ENCODE results near the gene TPP1. TPM values are rescaled to one million over a fixed set of nuclear protein-coding genes. Genes with fewer than 3 reads are reported as not detected.

TPP1 gene
- total and polyA plus RNA-seq, 2 experiments from 2014 or later = 68.4 to 185 TPM

- Histone ChIP-seq H3K9me3 (ENCODE audit: low read depth) (no peaks in the 10 kb centered on the region), H3K79me2 (peaks cover 15% of the 10 kb centered on the region), H2AFZ (no peak overlapping the region), H3K4me3 (no peak overlapping the region), H3K9me2 (replicated peaks; ENCODE audit: insufficient read depth) (no peaks in the 10 kb centered on the region), H4K20me1 (ENCODE audit: insufficient read depth, poor library complexity, severe bottlenecking) (no peaks in the 10 kb centered on the region), H3K27ac (no peak overlapping the region), H3K27me3 (no peaks in the 10 kb centered on the region), H3K4me2 (no peak overlapping the region), H3K4me1 (ENCODE audit: insufficient read depth) (peaks cover 12% of the 10 kb centered on the region), H3K36me3 (replicated peaks; ENCODE audit: insufficient read depth, low read depth) (no peaks in the 10 kb centered on the region)
- no peak for DNase-seq (ENCODE audit: low spot score)
- TF ChIP-seq, protein P1, sequence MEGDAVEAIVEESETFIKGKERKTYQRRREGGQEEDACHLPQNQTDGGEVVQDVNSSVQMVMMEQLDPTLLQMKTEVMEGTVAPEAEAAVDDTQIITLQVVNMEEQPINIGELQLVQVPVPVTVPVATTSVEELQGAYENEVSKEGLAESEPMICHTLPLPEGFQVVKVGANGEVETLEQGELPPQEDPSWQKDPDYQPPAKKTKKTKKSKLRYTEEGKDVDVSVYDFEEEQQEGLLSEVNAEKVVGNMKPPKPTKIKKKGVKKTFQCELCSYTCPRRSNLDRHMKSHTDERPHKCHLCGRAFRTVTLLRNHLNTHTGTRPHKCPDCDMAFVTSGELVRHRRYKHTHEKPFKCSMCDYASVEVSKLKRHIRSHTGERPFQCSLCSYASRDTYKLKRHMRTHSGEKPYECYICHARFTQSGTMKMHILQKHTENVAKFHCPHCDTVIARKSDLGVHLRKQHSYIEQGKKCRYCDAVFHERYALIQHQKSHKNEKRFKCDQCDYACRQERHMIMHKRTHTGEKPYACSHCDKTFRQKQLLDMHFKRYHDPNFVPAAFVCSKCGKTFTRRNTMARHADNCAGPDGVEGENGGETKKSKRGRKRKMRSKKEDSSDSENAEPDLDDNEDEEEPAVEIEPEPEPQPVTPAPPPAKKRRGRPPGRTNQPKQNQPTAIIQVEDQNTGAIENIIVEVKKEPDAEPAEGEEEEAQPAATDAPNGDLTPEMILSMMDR (IDR thresholded peaks at IDR 0.05; ENCODE audit: poor library complexity) = no peak
- TF ChIP-seq EZH2phosphoT487 (IDR thresholded peaks at IDR 0.05; ENCODE audit: low read depth, severe bottlenecking, unreplicated experiment) (no peak), EZH2 (IDR thresholded peaks at IDR 0.05; ENCODE audit: borderline replicate concordance) (no peak)
- WGBS (ENCODE audit: low lambda C conversion rate, missing lambda C conversion rate) = 92% methylated on average over 13 of the region's 16 CpGs
Observed at GRCh38 chr11:6621711-6622211, 2.5 kb upstream of the TPP1 start.

DNA sequence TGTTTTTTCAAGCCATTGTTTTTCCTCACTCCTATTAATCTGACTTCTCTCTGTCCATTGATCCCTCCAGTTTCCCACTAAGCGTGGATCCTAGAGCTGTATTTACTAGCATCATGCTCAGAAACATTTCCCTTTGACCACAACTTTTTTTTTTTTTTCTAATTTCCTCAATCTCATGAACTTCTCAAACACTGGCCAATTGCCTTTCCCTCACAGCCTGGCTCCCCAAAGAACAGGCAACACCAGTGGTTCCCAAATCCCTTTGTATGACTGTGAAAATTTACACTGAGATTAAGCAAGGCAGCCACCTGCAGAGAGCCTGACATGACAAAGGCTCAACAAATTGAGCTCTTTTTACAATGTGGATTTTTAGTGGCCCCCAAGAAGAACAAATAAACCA, 1.4 kb upstream of the TPP1 start:
- Histone ChIP-seq H3K4me1 (ENCODE audit: insufficient read depth) (peaks cover 12% of the 10 kb centered on the region), H3K27me3 (no peaks in the 10 kb centered on the region), H3K9me3 (ENCODE audit: low read depth) (no peaks in the 10 kb centered on the region), H3K4me3 (no peak overlapping the region), H3K4me2 (no peak overlapping the region), H3K36me3 (replicated peaks; ENCODE audit: insufficient read depth, low read depth) (no peaks in the 10 kb centered on the region), H4K20me1 (ENCODE audit: insufficient read depth, poor library complexity, severe bottlenecking) (no peaks in the 10 kb centered on the region), H3K79me2 (peaks cover 15% of the 10 kb centered on the region), H3K9me2 (replicated peaks; ENCODE audit: insufficient read depth) (no peaks in the 10 kb centered on the region), H3K27ac (no peak overlapping the region), H2AFZ (no peak overlapping the region)
- no peak for DNase-seq (ENCODE audit: low spot score)
- WGBS (ENCODE audit: low lambda C conversion rate, missing lambda C conversion rate) = 91% methylated on average over 1 of the region's 1 CpG
- TF ChIP-seq EZH2phosphoT487 (IDR thresholded peaks at IDR 0.05; ENCODE audit: low read depth, severe bottlenecking, unreplicated experiment) (no peak), EZH2 (IDR thresholded peaks at IDR 0.05; ENCODE audit: borderline replicate concordance) (no peak)
- TF ChIP-seq, protein P1 (IDR thresholded peaks at IDR 0.05; ENCODE audit: poor library complexity) = no peak

DNA sequence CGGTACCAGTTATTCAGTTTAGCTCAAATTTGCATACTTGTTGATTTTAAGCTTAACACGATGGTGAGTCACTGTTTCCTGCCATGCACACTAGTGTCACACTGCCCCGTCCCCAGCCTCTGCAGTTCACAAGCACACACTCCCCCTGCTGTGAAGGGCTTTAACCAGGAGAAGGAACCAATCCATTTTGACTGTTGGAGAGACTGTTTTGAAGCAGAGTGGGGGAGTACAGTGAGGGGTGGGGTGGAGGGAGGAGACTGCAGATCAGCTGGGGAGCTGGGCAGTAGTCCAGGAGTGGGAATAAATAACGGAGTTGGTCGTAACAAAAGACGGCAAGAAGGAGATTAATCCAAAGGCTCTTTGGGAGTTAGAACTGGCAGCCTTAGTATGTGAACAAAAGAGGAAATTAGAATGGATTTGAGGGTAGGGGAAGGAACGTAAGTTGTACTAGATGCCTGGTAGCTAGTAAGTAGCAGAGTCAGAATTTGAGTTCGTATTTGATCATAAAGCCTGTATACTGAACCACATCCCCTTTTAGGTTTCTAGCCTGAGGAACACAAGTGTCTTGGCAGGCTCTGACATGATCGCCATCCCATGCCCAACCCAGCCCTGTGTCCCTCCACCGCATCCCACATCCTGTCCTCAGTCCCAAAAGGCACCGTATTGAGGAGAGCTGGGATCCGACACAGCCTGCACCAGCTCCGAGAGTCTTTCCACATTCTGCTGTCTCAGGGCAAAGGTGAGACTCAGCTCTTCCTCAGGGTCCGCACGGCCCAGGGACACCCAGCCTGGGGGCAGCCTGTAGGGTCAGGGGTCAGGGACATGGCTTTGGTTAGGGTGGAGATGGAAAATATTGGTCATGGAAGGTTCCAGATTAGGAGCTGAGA, 862 bp downstream of the TPP1 start:
- Histone ChIP-seq H3K9me3 (ENCODE audit: low read depth) (no peaks in the 10 kb centered on the region), H3K27me3 (no peaks in the 10 kb centered on the region), H3K36me3 (replicated peaks; ENCODE audit: insufficient read depth, low read depth) (no peaks in the 10 kb centered on the region), H3K4me2 (peak overlapping the region; percentile 90), H3K79me2 (peaks cover 15% of the 10 kb centered on the region), H3K9me2 (replicated peaks; ENCODE audit: insufficient read depth) (no peaks in the 10 kb centered on the region), H2AFZ (peak overlapping the region; percentile 61), H3K27ac (peak overlapping the region; percentile 79), H4K20me1 (ENCODE audit: insufficient read depth, poor library complexity, severe bottlenecking) (no peaks in the 10 kb centered on the region), H3K4me3 (peak overlapping the region; percentile 50), H3K4me1 (ENCODE audit: insufficient read depth) (peaks cover 13% of the 10 kb centered on the region)
- peak; percentile 80 for DNase-seq (ENCODE audit: low spot score)
- TF ChIP-seq, protein P1 (IDR thresholded peaks at IDR 0.05; ENCODE audit: poor library complexity) = no peak
- TF ChIP-seq EZH2 (IDR thresholded peaks at IDR 0.05; ENCODE audit: borderline replicate concordance) = no peak
- no peak for TF ChIP-seq EZH2phosphoT487 (IDR thresholded peaks at IDR 0.05; ENCODE audit: low read depth, severe bottlenecking, unreplicated experiment)
- WGBS (ENCODE audit: low lambda C conversion rate, missing lambda C conversion rate) = 38% methylated on average over 15 of the region's 15 CpGs
